GM13976 (cell line): ENCODE results near the gene PTGR3.

Experiments used
- DNase-seq: peaks from one replicate; pipeline ENCODE4 v3.0.0; 2012; ENCODE audit warnings: low spot score
- CTCF ChIP-seq: IDR thresholded peaks from 2 replicates; pipeline ENCODE4 v1.5.1; 2012; ENCODE audit warnings: borderline replicate concordance, mild to moderate bottlenecking; ENCODE audit not compliant: insufficient read depth; ENCODE audit errors: extremely low read depth, missing control alignments, control extremely low read depth
- in situ Hi-C: fragments of 300-500 bp; cut with MboI; formaldehyde crosslinking; loops from one replicate; pipeline ENCODE4 v1.12.0; 2022; ENCODE audit warnings: low sequenced_read_pairs, mixed read lengths, inconsistent platforms; ENCODE audit not compliant: unreplicated experiment

Gene PTGR3

GRCh38 chr18:75209129-75209950 is at the start of gene PTGR3:
Gene PTGR3 (minus strand): TSS chr18:75209139. CDS start chr18:75209058, 81 bp downstream.
- DNase-seq = peak; percentile 87
- in situ Hi-C loops = no loop called here
- TF ChIP-seq CTCF = no peak

GRCh38 chr18:75257605-75258004 is 48.7 kb upstream of the PTGR3 start:
- no peak for DNase-seq
- in situ Hi-C loops = no loop called here
- no peak for TF ChIP-seq CTCF

- in situ Hi-C loops = no loop called here
- TF ChIP-seq CTCF = no peak
- no peak for DNase-seq
Observed at GRCh38 chr18:75256376-75256775, 47.4 kb upstream of the PTGR3 start.

- no peak for DNase-seq
- in situ Hi-C loops = no loop called here
- no peak for TF ChIP-seq CTCF
Observed at GRCh38 chr18:75255094-75255493, 46.2 kb upstream of the PTGR3 start.

GRCh38 chr18:75253784-75254183 is 44.8 kb upstream of the PTGR3 start:
- TF ChIP-seq CTCF = no peak
- DNase-seq = no peak
- in situ Hi-C loops = no loop called here

- DNase-seq = no peak
- no peak for TF ChIP-seq CTCF
- in situ Hi-C loops = no loop called here
Observed at GRCh38 chr18:75253043-75253442, 44.1 kb upstream of the PTGR3 start.
